COLO668 (cell line): ENCODE measurements around the gene TBX4.

Experiments used
- DNase-seq: peaks from one replicate; lab custom pipeline; 2025; ENCODE audit not compliant: unreplicated experiment; lab: John Stamatoyannopoulos, UW

TBX4 gene

GRCh38 chr17:61412860-61413660 lies 39.2 kb upstream of the TBX4 start:
- DNase-seq: no peak

- DNase-seq: no peak
Measured at GRCh38 chr17:61413661-61414126, 38.5 kb upstream of the TBX4 start.

- DNase-seq: no peak
Measured at GRCh38 chr17:61414141-61414935, 37.9 kb upstream of the TBX4 start.

- no peak for DNase-seq
Measured at GRCh38 chr17:61414936-61415251, 37.3 kb upstream of the TBX4 start.

GRCh38 chr17:61415374-61416210 lies 36.6 kb upstream of the TBX4 start:
- DNase-seq: no peak

GRCh38 chr17:61416211-61416539 lies 36.0 kb upstream of the TBX4 start:
- no peak for DNase-seq

GRCh38 chr17:61416540-61417363 lies 35.5 kb upstream of the TBX4 start:
- peak; percentile 29 for DNase-seq

- no peak for DNase-seq
Measured at GRCh38 chr17:61418449-61418848, 33.8 kb upstream of the TBX4 start.

- no peak for DNase-seq
Measured at GRCh38 chr17:61419496-61420046, 32.7 kb upstream of the TBX4 start.

- no peak for DNase-seq
Measured at GRCh38 chr17:61420052-61420451, 32.2 kb upstream of the TBX4 start.

GRCh38 chr17:61420745-61421398 lies 31.4 kb upstream of the TBX4 start:
- DNase-seq: no peak

- DNase-seq: no peak
Measured at GRCh38 chr17:61421460-61421859, 30.8 kb upstream of the TBX4 start.

GRCh38 chr17:61422116-61422799 lies 30.0 kb upstream of the TBX4 start:
- no peak for DNase-seq

GRCh38 chr17:61422869-61423268 lies 29.4 kb upstream of the TBX4 start:
- no peak for DNase-seq

- no peak for DNase-seq
Measured at GRCh38 chr17:61423967-61424649, 28.1 kb upstream of the TBX4 start.

- DNase-seq: no peak
Measured at GRCh38 chr17:61425682-61426481, 26.3 kb upstream of the TBX4 start.

- no peak for DNase-seq
Measured at GRCh38 chr17:61426482-61427304, 25.5 kb upstream of the TBX4 start.
